ENCODE measurements around the gene RCL1.
A peak's percentile ranks its signal among the peaks of the same experiment; 100 is the strongest.

RCL1 gene

GRCh38 chr9:4836676-4837075, 43.9 kb downstream of the RCL1 start:
- no peak for TF ChIP-seq EZH2 (IDR thresholded peaks at IDR 0.05; ENCODE audit: borderline replicate concordance, low read depth, low read length, severe bottlenecking)
- TF ChIP-seq CTCF (IDR thresholded peaks at IDR 0.05; ENCODE audit: borderline replicate concordance, extremely low read depth, low read length, poor library complexity, severe bottlenecking): no peak
- no peak overlapping the region for H2AFZ ChIP-seq (ENCODE audit: low read depth, low read length)
- H3K4me2 ChIP-seq (ENCODE audit: insufficient read depth, low read length): no peak overlapping the region
- no peaks in the 10 kb centered on the region for H3K9me3 ChIP-seq (ENCODE audit: insufficient read depth, low read length, severe bottlenecking)
- no peak overlapping the region for H3K4me3 ChIP-seq (ENCODE audit: low read depth in 1 of 2, low read length in 2 of 2)
- ATAC-seq (ENCODE audit: insufficient read depth, low read depth) (no peak), DNase-seq (no peak)
- no peaks in the 10 kb centered on the region for H3K27me3 ChIP-seq (ENCODE audit: insufficient read depth, low read length, poor library complexity)
- H3K4me1 ChIP-seq (ENCODE audit: insufficient read depth, low read length): peaks cover 10% of the 10 kb centered on the region
- peaks cover 32% of the 10 kb centered on the region; the same call in 1 of the 2 replicates for H3K36me3 ChIP-seq (ENCODE audit: insufficient read depth, low read length)
- H4K20me1 ChIP-seq (ENCODE audit: insufficient read depth, low read length): no peaks in the 10 kb centered on the region; the same call in 1 of the 2 replicates
- no peak overlapping the region for H3K9ac ChIP-seq (ENCODE audit: low read depth, low read length)
- H3K27ac ChIP-seq (ENCODE audit: low read length): no peak overlapping the region
- no peaks in the 10 kb centered on the region; the same call in 1 of the 2 replicates for H3K79me2 ChIP-seq (ENCODE audit: insufficient read depth, low read length)

GRCh38 chr9:4837261-4838188, 44.8 kb downstream of the RCL1 start:
- Histone ChIP-seq H2AFZ (ENCODE audit: low read depth, low read length) (no peak overlapping the region), H3K27me3 (ENCODE audit: insufficient read depth, low read length, poor library complexity) (no peaks in the 10 kb centered on the region), H3K4me2 (ENCODE audit: insufficient read depth, low read length) (no peak overlapping the region), H3K79me2 (ENCODE audit: insufficient read depth, low read length) (no peaks in the 10 kb centered on the region), H3K27ac (ENCODE audit: low read length) (0 out of 2 replicates have a peak overlapping the region, but pooled peaks have one; percentile 23), H3K36me3 (ENCODE audit: insufficient read depth, low read length) (peaks cover 33% of the 10 kb centered on the region; the same call in 1 of the 2 replicates), H3K9me3 (ENCODE audit: insufficient read depth, low read length, severe bottlenecking) (no peaks in the 10 kb centered on the region), H3K4me1 (ENCODE audit: insufficient read depth, low read length) (peaks cover 10% of the 10 kb centered on the region), H4K20me1 (ENCODE audit: insufficient read depth, low read length) (no peaks in the 10 kb centered on the region; the same call in 1 of the 2 replicates), H3K4me3 (ENCODE audit: low read depth in 1 of 2, low read length in 2 of 2) (no peak overlapping the region), H3K9ac (ENCODE audit: low read depth, low read length) (no peak overlapping the region)
- DNase-seq: no peak
- no peak for ATAC-seq (ENCODE audit: insufficient read depth, low read depth)
- TF ChIP-seq EZH2 (IDR thresholded peaks at IDR 0.05; ENCODE audit: borderline replicate concordance, low read depth, low read length, severe bottlenecking) (no peak), CTCF (IDR thresholded peaks at IDR 0.05; ENCODE audit: borderline replicate concordance, extremely low read depth, low read length, poor library complexity, severe bottlenecking) (no peak)

DNA sequence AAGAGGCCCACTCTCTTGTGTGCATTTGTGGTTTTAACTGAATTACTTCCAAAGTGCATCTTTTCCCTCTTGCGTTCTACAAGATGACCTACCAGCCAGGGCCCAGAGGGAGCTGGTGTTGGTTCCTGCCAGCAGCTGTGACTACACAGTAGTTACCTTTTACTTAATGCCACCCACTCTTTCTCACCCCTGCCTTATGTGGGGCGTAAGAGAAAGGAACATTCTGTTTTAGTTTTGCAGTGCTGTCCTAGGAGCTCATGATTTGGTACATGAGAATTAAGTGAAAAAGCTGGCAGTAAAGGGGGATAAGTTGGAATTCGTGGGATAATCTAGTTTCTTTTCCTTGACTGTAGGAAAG, 45.4 kb downstream of the RCL1 start:
- H3K79me2 ChIP-seq (ENCODE audit: insufficient read depth, low read length): no peaks in the 10 kb centered on the region
- peaks cover 35% of the 10 kb centered on the region; the same call in 1 of the 2 replicates for H3K36me3 ChIP-seq (ENCODE audit: insufficient read depth, low read length)
- no peak overlapping the region for H3K4me2 ChIP-seq (ENCODE audit: insufficient read depth, low read length)

GRCh38 chr9:4839470-4839912, 46.7 kb downstream of the RCL1 start:
- Histone ChIP-seq H3K4me1 (ENCODE audit: insufficient read depth, low read length) (peaks cover 10% of the 10 kb centered on the region), H3K36me3 (ENCODE audit: insufficient read depth, low read length) (peaks cover 34% of the 10 kb centered on the region; the same call in 1 of the 2 replicates), H3K4me3 (ENCODE audit: low read depth in 1 of 2, low read length in 2 of 2) (no peak overlapping the region), H3K9ac (ENCODE audit: low read depth, low read length) (no peak overlapping the region), H3K27ac (ENCODE audit: low read length) (no peak overlapping the region), H3K4me2 (ENCODE audit: insufficient read depth, low read length) (no peak overlapping the region), H3K79me2 (ENCODE audit: insufficient read depth, low read length) (no peaks in the 10 kb centered on the region), H2AFZ (ENCODE audit: low read depth, low read length) (no peak overlapping the region), H4K20me1 (ENCODE audit: insufficient read depth, low read length) (no peaks in the 10 kb centered on the region; the same call in 1 of the 2 replicates), H3K27me3 (ENCODE audit: insufficient read depth, low read length, poor library complexity) (no peaks in the 10 kb centered on the region), H3K9me3 (ENCODE audit: insufficient read depth, low read length, severe bottlenecking) (no peaks in the 10 kb centered on the region)
- DNase-seq (no peak), ATAC-seq (ENCODE audit: insufficient read depth, low read depth) (no peak)
- TF ChIP-seq CTCF (IDR thresholded peaks at IDR 0.05; ENCODE audit: borderline replicate concordance, extremely low read depth, low read length, poor library complexity, severe bottlenecking) (no peak), EZH2 (IDR thresholded peaks at IDR 0.05; ENCODE audit: borderline replicate concordance, low read depth, low read length, severe bottlenecking) (no peak)

More for the DNA sequence above, 45.4 kb downstream of the RCL1 start:
- H4K20me1 ChIP-seq (ENCODE audit: insufficient read depth, low read length): no peaks in the 10 kb centered on the region; the same call in 1 of the 2 replicates
- no peak overlapping the region for H3K9ac ChIP-seq (ENCODE audit: low read depth, low read length)
- DNase-seq (no peak), ATAC-seq (ENCODE audit: insufficient read depth, low read depth) (no peak; the same call in 2 of the 3 replicates)
- no peaks in the 10 kb centered on the region for H3K9me3 ChIP-seq (ENCODE audit: insufficient read depth, low read length, severe bottlenecking)
- H3K27ac ChIP-seq (ENCODE audit: low read length): 0 out of 2 replicates have a peak overlapping the region, but pooled peaks have one; percentile 23
- H3K4me3 ChIP-seq (ENCODE audit: low read depth in 1 of 2, low read length in 2 of 2): no peak overlapping the region
- no peaks in the 10 kb centered on the region for H3K27me3 ChIP-seq (ENCODE audit: insufficient read depth, low read length, poor library complexity)
- peaks cover 10% of the 10 kb centered on the region for H3K4me1 ChIP-seq (ENCODE audit: insufficient read depth, low read length)
- no peak overlapping the region for H2AFZ ChIP-seq (ENCODE audit: low read depth, low read length)
- TF ChIP-seq EZH2 (IDR thresholded peaks at IDR 0.05; ENCODE audit: borderline replicate concordance, low read depth, low read length, severe bottlenecking): no peak

All from DND-41 (cell line).